ENCODE measurements around the gene PRSS23.

- TF ChIP-seq, protein P1, sequence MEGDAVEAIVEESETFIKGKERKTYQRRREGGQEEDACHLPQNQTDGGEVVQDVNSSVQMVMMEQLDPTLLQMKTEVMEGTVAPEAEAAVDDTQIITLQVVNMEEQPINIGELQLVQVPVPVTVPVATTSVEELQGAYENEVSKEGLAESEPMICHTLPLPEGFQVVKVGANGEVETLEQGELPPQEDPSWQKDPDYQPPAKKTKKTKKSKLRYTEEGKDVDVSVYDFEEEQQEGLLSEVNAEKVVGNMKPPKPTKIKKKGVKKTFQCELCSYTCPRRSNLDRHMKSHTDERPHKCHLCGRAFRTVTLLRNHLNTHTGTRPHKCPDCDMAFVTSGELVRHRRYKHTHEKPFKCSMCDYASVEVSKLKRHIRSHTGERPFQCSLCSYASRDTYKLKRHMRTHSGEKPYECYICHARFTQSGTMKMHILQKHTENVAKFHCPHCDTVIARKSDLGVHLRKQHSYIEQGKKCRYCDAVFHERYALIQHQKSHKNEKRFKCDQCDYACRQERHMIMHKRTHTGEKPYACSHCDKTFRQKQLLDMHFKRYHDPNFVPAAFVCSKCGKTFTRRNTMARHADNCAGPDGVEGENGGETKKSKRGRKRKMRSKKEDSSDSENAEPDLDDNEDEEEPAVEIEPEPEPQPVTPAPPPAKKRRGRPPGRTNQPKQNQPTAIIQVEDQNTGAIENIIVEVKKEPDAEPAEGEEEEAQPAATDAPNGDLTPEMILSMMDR (IDR thresholded peaks at IDR 0.05), result no peak
- no peak for TF ChIP-seq POLR2A (IDR thresholded peaks at IDR 0.05)
- TF ChIP-seq EP300 (IDR thresholded peaks at IDR 0.05), result no peak
Observed at GRCh38 chr11:86765203-86765602, 35.1 kb upstream of the PRSS23 start.
